Measurements from ENCODE around the gene RIPK3. TPM values are rescaled to one million over a fixed set of nuclear protein-coding genes. Genes with fewer than 3 reads are reported as not detected.

RIPK3 gene
- total and polyA plus RNA-seq, 2 of the 8 experiments (the other 6 are each of a cell fraction or from before 2014, with no cell fraction given), result 0.24 to 0.39 TPM

DNA sequence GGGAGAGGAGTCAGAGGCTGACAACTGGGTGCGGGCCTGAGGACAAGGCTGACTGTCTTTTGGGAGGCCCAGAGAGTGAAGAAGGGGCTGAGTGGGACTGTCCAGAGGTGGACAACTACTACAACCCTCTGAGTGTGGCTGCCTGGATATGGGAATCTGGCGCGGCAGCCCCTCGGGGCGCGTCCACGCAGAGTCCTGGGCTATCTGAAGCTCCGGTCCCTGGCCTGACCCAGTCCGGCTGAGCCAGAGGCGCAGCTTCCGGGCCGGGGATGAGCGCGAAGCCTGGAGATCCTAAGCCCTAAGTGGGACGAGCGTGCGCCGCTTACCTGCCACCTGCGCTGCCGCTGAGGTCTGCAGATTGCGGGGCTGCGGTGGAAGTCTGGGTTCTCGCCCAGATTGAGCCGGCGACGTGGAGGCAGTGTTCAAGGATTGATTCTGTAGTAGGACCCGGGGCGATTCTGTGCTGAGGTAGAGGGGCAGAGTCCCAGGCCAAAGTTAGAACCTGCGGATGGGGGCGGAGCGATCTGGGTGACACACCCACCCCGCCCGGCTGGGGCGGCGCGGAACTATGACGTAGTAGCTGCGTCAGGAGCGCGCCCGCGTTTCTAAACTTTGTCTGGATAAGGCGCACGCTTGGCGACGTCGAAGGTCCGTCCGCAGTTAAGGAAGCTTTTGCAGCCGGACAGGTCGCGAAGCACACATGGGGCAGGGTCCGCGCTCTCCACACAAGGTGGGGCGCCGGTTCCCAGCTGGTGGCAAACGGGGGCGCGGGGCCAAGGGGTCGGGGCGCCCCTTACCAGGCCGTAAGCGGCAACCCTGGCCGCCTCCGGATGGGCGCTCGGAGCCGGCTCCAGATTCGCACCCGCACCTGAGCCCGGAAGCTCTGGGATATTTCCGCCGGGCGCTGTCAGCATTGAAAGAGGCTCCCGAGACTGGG lies 40.3 kb downstream of the RIPK3 start, which contains the start of the genes DHRS1 and NOP9 (continued):
- TF ChIP-seq JUND (IDR thresholded peaks at IDR 0.05; ENCODE audit: low read length) (peak; percentile 47; the same call in 1 of the 2 replicates), CEBPB (IDR thresholded peaks at IDR 0.05; ENCODE audit: low read depth, low read length) (no peak), SP4 (IDR thresholded peaks at IDR 0.05; ENCODE audit: low read length) (0 out of 2 replicates have a peak, but pooled peaks have one; percentile 41), CREB1 (IDR thresholded peaks at IDR 0.05) (peak; percentile 99), KDM4A (IDR thresholded peaks at IDR 0.05; ENCODE audit: low read depth, low read length, severe bottlenecking) (peak; percentile 100), ATF3 (IDR thresholded peaks at IDR 0.05; ENCODE audit: insufficient read depth, low read depth, low read length) (peak; percentile 96), BRCA1 (IDR thresholded peaks at IDR 0.05; ENCODE audit: low read depth, low read length) (no peak; the same call in 1 of the 2 replicates), SAP30 (IDR thresholded peaks at IDR 0.05; ENCODE audit: insufficient read depth, insufficient replicate concordance, low read length) (no peak), CBX5 (IDR thresholded peaks at IDR 0.05; ENCODE audit: low read depth, low read length) (no peak), CHD2 (IDR thresholded peaks at IDR 0.05; ENCODE audit: low read length) (peak; percentile 52; the same call in 1 of the 2 replicates), SUZ12 (IDR thresholded peaks at IDR 0.05; ENCODE audit: low read length) (no peak), RBBP5 (IDR thresholded peaks at IDR 0.05; ENCODE audit: borderline replicate concordance, low read depth, low read length) (0 out of 2 replicates have a peak, but pooled peaks have one; percentile 30), SIX5 (IDR thresholded peaks at IDR 0.05; ENCODE audit: low read depth, low read length) (no peak), HDAC6 (IDR thresholded peaks at IDR 0.05; ENCODE audit: low read depth, low read length) (no peak), EGR1 (IDR thresholded peaks at IDR 0.05; ENCODE audit: borderline replicate concordance, low read depth, low read length) (no peak), SIRT6 (IDR thresholded peaks at IDR 0.05; ENCODE audit: low read length) (no peak), TBP (IDR thresholded peaks at IDR 0.05; ENCODE audit: low read depth, low read length) (peak; percentile 76), SP2 (IDR thresholded peaks at IDR 0.05; ENCODE audit: low read length) (no peak), SRF (IDR thresholded peaks at IDR 0.05; ENCODE audit: low read depth, low read length) (peak; percentile 91), SP1 (IDR thresholded peaks at IDR 0.05; ENCODE audit: low read depth, low read length) (peak; percentile 80), POLR2A (IDR thresholded peaks at IDR 0.05; ENCODE audit: control extremely low read depth in 1 of 2, low read depth in 2 of 2, low read length in 2 of 2) (peak; percentile 81 to 88), JUN (IDR thresholded peaks at IDR 0.05; ENCODE audit: low read depth, low read length) (no peak)
- TF ChIP-seq, protein P1, sequence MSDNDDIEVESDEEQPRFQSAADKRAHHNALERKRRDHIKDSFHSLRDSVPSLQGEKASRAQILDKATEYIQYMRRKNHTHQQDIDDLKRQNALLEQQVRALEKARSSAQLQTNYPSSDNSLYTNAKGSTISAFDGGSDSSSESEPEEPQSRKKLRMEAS (IDR thresholded peaks at IDR 0.05), result peak; percentile 84
- TF ChIP-seq, protein P2, sequence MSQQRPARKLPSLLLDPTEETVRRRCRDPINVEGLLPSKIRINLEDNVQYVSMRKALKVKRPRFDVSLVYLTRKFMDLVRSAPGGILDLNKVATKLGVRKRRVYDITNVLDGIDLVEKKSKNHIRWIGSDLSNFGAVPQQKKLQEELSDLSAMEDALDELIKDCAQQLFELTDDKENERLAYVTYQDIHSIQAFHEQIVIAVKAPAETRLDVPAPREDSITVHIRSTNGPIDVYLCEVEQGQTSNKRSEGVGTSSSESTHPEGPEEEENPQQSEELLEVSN (IDR thresholded peaks at IDR 0.05), result peak; percentile 29; the same call in 1 of the 2 replicates
